SKM-1 (cell line): ENCODE results near the gene KCNJ14.

Source experiments
- DNase-seq: peaks from one replicate; lab custom pipeline; 2025; ENCODE audit not compliant: unreplicated experiment; lab: John Stamatoyannopoulos, UW

KCNJ14 gene

GRCh38 chr19:48455171-48455907 is at the start of gene KCNJ14:
KCNJ14 (plus strand) TSS chr19:48455574; CDS start chr19:48461725, 6,151 bp downstream.
- DNase-seq, result no peak

- no peak for DNase-seq
These were observed 49.5 kb upstream of the KCNJ14 start for GRCh38 chr19:48405850-48406249.

GRCh38 chr19:48413879-48414587 is 41.3 kb upstream of the KCNJ14 start:
- DNase-seq, result no peak

GRCh38 chr19:48415395-48415794 is 40.0 kb upstream of the KCNJ14 start:
- DNase-seq, result no peak

- no peak for DNase-seq
These were observed 39.6 kb upstream of the KCNJ14 start for GRCh38 chr19:48415806-48416221.

GRCh38 chr19:48417421-48417820 is 38.0 kb upstream of the KCNJ14 start:
- no peak for DNase-seq

GRCh38 chr19:48418317-48419064 is 36.9 kb upstream of the KCNJ14 start:
- no peak for DNase-seq

- no peak for DNase-seq
These were observed 36.0 kb upstream of the KCNJ14 start for GRCh38 chr19:48419158-48419920.

GRCh38 chr19:48421548-48421947 is 33.8 kb upstream of the KCNJ14 start:
- DNase-seq, result no peak

- DNase-seq, result peak; percentile 12
These were observed 30.6 kb upstream of the KCNJ14 start for GRCh38 chr19:48424694-48425219.

- no peak for DNase-seq
These were observed 26.7 kb upstream of the KCNJ14 start for GRCh38 chr19:48428670-48429069.

GRCh38 chr19:48433337-48433736 is 22.0 kb upstream of the KCNJ14 start:
- DNase-seq, result no peak

GRCh38 chr19:48436586-48436985 is 18.8 kb upstream of the KCNJ14 start:
- no peak for DNase-seq

GRCh38 chr19:48441360-48442050 is 13.9 kb upstream of the KCNJ14 start:
- DNase-seq, result no peak

GRCh38 chr19:48442116-48443035 is 13.0 kb upstream of the KCNJ14 start:
- DNase-seq, result no peak

GRCh38 chr19:48443256-48443655 is 12.1 kb upstream of the KCNJ14 start:
- DNase-seq, result no peak

GRCh38 chr19:48443731-48444128 is 11.6 kb upstream of the KCNJ14 start:
- DNase-seq, result no peak

GRCh38 chr19:48444129-48444935 is 11.0 kb upstream of the KCNJ14 start:
- DNase-seq, result no peak

GRCh38 chr19:48444936-48445200 is 10.5 kb upstream of the KCNJ14 start:
- no peak for DNase-seq
